Lower leg skin (tissue), 4 donors: ENCODE measurements around the gene DPH1. TPM values are rescaled to one million over a fixed set of nuclear protein-coding genes. Genes with fewer than 3 reads are reported as not detected.

Experiments
- DNase-seq, 2 donors: peaks; one replicate each; pipeline ENCODE4 v3.0.0-alpha.2; 2019; ENCODE audit warnings: low spot score in 2 of 2
- H3K4me3 ChIP-seq: fragments of 200-600 bp; sonication (generic); 2 replicates; pipeline ENCODE4 v1.5.1; 2017; ENCODE audit warnings: mild to moderate bottlenecking, low read depth; ENCODE audit not compliant: poor library complexity, severe bottlenecking
- POLR2A ChIP-seq, 2 donors: fragments of 450-650 bp; IDR thresholded peaks; one replicate each; pipeline ENCODE4 v1.6.1; 2016 to 2017; ENCODE audit warnings: antibody characterized with exemption in 2 of 2, mild to moderate bottlenecking in 1 of 2, moderate library complexity in 1 of 2
- WGBS, 2 donors: methylation state at CpG; one replicate each; pipeline ENCODE4 v1.1.5; 2018; 5-methylcytosine and 5-hydroxymethylcytosine counted together
- intact Hi-C: fragments of 100-400 bp; cut with DNase I; formaldehyde crosslinking; loops from one replicate; pipeline ENCODE4 v1.15.0; 2023; ENCODE audit warnings: low total_unique reads
- total RNA-seq, 4 donors: library from RNA; depleted of rRNA; stranded (reverse); fragments of >200 nt; gene quantifications; one replicate each; pipeline ENCODE4 v1.1.0, GENCODE V29; 2016
- TF ChIP-seq, protein P1 (sequence below), 3 donors: fragments of 450-650 bp; IDR thresholded peaks; one replicate each; pipeline ENCODE4 v1.5.1; 2016; ENCODE audit warnings: antibody characterized with exemption in 3 of 3, mild to moderate bottlenecking in 3 of 3, moderate library complexity in 2 of 3

Gene DPH1
- total RNA-seq, 4 donors from 2014 or later: 50.4 to 80.0 (median 61.2) TPM

DNA sequence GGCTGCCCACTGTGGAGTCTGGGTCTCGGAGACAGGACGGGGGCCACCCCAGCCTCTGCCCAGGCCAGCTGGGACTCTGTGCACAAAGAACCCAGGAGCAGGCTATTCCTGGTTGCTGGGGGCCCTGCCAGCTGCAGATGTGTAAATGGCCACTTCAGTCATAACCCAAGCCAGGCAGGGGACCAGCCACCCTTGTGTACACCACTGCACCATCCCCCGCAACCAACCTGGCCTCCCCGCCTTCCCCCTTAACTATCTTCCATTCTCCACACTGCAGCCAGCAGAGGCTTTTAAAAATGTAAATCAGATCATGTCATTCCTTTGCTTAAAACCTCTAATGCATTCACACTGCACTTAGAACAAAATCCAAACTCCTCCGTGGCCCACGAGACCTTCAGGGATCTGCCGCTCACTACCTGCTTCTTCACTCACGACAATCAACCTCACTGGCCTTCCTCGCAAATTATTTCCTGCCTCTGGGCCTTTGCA lies 33.1 kb upstream of the DPH1 start:
- WGBS, 2 donors: 83% methylated on average over 9 of the region's 9 CpGs
- TF ChIP-seq POLR2A (IDR thresholded peaks at IDR 0.05): no peak
- TF ChIP-seq, protein P1, sequence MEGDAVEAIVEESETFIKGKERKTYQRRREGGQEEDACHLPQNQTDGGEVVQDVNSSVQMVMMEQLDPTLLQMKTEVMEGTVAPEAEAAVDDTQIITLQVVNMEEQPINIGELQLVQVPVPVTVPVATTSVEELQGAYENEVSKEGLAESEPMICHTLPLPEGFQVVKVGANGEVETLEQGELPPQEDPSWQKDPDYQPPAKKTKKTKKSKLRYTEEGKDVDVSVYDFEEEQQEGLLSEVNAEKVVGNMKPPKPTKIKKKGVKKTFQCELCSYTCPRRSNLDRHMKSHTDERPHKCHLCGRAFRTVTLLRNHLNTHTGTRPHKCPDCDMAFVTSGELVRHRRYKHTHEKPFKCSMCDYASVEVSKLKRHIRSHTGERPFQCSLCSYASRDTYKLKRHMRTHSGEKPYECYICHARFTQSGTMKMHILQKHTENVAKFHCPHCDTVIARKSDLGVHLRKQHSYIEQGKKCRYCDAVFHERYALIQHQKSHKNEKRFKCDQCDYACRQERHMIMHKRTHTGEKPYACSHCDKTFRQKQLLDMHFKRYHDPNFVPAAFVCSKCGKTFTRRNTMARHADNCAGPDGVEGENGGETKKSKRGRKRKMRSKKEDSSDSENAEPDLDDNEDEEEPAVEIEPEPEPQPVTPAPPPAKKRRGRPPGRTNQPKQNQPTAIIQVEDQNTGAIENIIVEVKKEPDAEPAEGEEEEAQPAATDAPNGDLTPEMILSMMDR (IDR thresholded peaks at IDR 0.05): no peak
- intact Hi-C loops: no loop called here
- DNase-seq: no peak
- no peak overlapping the region for H3K4me3 ChIP-seq

DNA sequence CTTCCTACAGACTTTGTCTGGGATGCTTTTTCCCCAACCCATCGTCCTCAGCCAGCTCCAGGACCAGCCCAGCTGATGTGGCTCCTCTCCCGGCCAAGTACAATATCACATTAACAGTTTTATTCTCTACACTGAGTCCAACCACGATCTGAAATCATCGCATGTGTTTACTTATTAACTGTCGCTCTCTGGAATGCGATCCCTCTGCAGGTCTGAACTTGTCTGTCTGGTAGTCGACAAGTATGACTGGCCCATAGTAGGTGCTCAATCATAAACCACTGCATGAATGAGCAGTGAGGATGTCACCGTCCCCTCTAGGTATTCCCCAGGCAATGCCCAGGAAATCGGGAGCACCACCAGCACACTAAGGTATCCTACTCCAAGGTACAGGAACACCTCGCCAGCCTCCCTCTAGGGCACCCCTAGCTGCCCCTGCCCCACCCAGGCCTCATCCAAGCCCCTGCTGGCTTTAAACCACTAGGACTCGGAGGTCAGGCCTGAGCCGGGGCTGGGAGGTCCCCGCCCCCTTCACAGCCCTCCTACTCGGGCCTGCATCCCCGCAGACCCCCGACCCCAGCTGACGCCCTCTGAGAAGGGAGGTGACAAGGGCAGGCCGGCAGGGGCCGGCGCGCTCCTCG lies 32.5 kb upstream of the DPH1 start:
- 49 to 57% methylated on average over 17 to 22 of the region's 22 CpGs for WGBS, 2 donors
- TF ChIP-seq, protein P1 (IDR thresholded peaks at IDR 0.05): no peak
- no peak for TF ChIP-seq POLR2A (IDR thresholded peaks at IDR 0.05)
- intact Hi-C loops: no loop called here
- no peak overlapping the region for H3K4me3 ChIP-seq
- no peak for DNase-seq

DNA sequence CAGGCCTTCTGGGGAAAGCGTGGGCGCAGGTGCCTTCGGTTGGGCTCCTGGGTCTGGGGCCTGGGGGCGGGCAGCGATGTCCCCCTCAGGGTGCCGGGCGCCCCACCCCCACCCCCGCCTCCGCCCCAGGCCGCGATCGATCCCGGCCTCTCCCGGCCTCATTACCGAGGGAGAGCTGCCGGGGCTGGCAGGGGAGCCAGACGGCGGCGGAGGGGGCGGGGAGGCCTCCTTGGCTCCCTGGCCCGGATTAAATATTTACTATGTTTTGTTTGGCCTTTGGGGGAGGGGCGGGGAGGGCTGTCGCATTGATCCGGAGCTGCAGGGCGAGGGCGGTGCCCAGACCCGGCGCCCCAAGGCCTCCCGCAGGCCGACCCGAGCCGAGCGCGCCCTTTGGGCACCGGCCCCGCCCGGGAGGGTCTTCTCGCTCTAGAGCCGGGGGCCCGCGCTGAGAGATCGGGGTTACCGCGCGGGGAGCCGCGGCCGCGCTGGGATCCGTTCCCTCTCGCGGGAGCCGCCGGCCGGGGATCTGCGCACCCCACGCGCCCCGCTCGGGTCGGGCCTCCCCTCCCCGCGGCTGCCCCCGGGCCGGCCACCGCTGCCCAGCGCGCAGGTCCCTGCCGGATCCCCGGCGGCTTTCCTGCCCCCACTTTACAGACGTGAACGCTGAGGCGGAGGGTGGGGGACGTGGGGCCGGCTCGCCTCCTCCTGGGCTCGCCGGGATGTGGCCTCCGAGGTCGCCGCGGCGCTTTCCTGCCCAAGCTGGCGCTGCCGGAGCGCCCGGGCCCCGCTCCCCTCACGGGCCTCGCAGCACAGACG lies 31.8 kb upstream of the DPH1 start:
- WGBS, 2 donors: 3 to 8% methylated on average over 11 to 70 of the region's 92 CpGs
- TF ChIP-seq POLR2A (IDR thresholded peaks at IDR 0.05): no peak
- TF ChIP-seq, protein P1 (IDR thresholded peaks at IDR 0.05): no peak
- H3K4me3 ChIP-seq: peak overlapping the region; percentile 8
- intact Hi-C loops: no loop called here
- DNase-seq: no peak

DNA sequence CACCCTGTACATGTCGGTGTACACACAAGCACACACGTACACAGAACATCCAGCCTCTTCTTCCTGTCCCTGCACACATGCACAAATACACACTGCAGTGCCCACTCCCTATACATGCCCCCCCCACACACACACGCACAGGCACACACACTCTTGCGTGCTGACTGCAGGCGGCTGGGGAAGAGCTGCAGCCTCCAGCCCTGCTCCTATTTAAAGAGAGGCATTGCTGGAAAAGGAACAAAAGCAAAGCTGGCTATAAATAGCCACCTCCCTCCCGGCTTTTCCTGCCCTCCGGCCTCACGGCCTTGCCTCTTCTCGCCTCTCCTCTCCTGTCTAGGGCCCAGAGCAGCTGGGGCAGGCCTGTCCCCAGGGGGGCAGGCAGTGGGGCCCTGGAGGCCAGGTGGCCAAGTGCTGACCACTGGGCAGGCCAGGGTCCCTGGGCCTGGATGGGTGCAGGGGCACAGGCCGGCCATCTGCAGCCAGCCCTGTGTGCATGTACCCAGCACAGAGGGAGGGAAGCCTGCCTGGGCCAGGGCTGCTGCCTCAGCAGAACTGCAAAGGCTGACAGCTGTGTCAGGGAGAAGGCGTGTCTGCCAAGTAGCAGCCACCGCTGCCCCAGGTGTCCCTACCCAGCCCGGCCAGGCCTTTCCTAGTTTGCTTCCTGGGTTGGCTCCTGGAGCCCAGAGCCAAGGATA lies 30.2 kb upstream of the DPH1 start:
- H3K4me3 ChIP-seq: no peak overlapping the region
- TF ChIP-seq, protein P1 (IDR thresholded peaks at IDR 0.05): no peak
- no peak for TF ChIP-seq POLR2A (IDR thresholded peaks at IDR 0.05)
- WGBS, 2 donors: 15 to 17% methylated on average over 11 to 12 of the region's 13 CpGs
- intact Hi-C loops: no loop called here
- no peak for DNase-seq

DNA sequence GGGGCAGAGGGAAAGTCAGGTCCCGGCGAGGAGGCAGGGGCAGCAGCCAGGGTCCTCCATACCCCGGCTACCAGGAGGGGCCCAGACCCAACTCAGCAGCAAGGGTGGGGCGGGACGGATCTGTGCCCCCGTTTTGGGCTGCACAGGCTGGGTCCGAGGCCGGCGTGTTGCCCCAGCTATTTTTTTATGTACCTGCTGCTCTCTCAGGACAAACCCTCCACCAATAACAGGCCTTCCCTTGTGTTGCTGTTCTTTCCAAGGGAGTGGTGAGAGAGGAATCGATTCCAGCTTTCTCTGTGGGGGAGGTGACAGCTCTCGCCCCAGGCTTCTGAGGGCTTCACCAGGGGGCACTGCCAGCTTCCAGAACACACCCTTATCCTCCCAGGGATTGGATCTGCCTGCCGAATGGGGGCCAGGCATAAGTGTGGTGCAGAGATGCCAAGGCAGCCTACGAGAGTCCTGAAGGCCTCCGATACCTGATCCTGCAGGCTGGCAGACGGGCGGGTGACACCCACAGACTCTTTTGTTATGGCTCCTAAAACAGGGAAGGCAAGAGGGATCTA lies 27.1 kb upstream of the DPH1 start:
- WGBS, 2 donors: 39 to 60% methylated on average over 16 of the region's 16 CpGs

More for the DNA sequence above, 27.1 kb upstream of the DPH1 start:
- TF ChIP-seq POLR2A (IDR thresholded peaks at IDR 0.05): no peak
- TF ChIP-seq, protein P1 (IDR thresholded peaks at IDR 0.05): no peak
- intact Hi-C loops: no loop called here
- H3K4me3 ChIP-seq: no peak overlapping the region
- DNase-seq: no peak
